OCI-LY3 (cell line): ENCODE data around the gene FCRL6.

Experiments
- H2AFZ ChIP-seq: fragments of 200-600, 300-600 bp; shearing (Covaris generic); 2 replicates; pipeline ENCODE4 v1.6.0; 2014; ENCODE audit warnings: antibody characterized with exemption, low read depth, low read length
- H3K27ac ChIP-seq: fragments of 200-600, 300-600 bp; sonication (generic); 2 replicates; pipeline ENCODE4 v1.5.1; 2014; ENCODE audit warnings: mild to moderate bottlenecking, low read length, moderate library complexity, mixed read lengths
- H3K27me3 ChIP-seq: fragments of 200-600, 300-600 bp; sonication (generic); 2 replicates; pipeline ENCODE4 v1.6.1; 2014; ENCODE audit warnings: low read depth, low read length, mixed read lengths
- H3K36me3 ChIP-seq: fragments of 200-600, 300-600 bp; sonication (generic); replicated peaks from 2 replicates; pipeline ENCODE3; 2014; ENCODE audit warnings: low read depth, low read length, mixed read lengths
- H3K4me1 ChIP-seq: fragments of 300-600, 200-600 bp; sonication (generic); 2 replicates; pipeline ENCODE4 v1.6.1; 2014; ENCODE audit warnings: low read length, mixed read lengths
- H3K4me2 ChIP-seq: fragments of 200-600, 300-600 bp; sonication (generic); 2 replicates; pipeline ENCODE4 v1.6.1; 2014; ENCODE audit warnings: low read length, mixed read lengths
- H3K4me3 ChIP-seq: fragments of 300-600, 200-600 bp; sonication (generic); 2 replicates; pipeline ENCODE4 v1.5.1; 2014; ENCODE audit warnings: antibody characterized with exemption, mild to moderate bottlenecking, low read length, moderate library complexity
- H3K79me2 ChIP-seq: fragments of 300-600, 200-600 bp; shearing (Covaris generic); 2 replicates; pipeline ENCODE4 v1.6.1; 2014; ENCODE audit warnings: mild to moderate bottlenecking, low read length, mixed read lengths
- H3K9ac ChIP-seq: fragments of 300-600, 200-600 bp; shearing (Covaris generic); 2 replicates; pipeline ENCODE4 v1.6.0; 2014; ENCODE audit warnings: mild to moderate bottlenecking, low read length, moderate library complexity
- H3K9me3 ChIP-seq: fragments of 200-600, 300-600 bp; shearing (Covaris generic); 2 replicates; pipeline ENCODE4 v1.6.1; 2014; ENCODE audit warnings: low read length, mixed read lengths; ENCODE audit not compliant: insufficient read depth
- H4K20me1 ChIP-seq: fragments of 200-600, 300-600 bp; sonication (generic); 2 replicates; pipeline ENCODE4 v1.6.1; 2016; ENCODE audit warnings: low read length, mixed read lengths; ENCODE audit not compliant: insufficient read depth
- CTCF ChIP-seq: fragments of 200-600, 300-600 bp; sonication (generic); IDR thresholded peaks from 2 replicates; pipeline ENCODE4 v1.5.1; 2014; ENCODE audit warnings: antibody characterized with exemption, low read length, low read depth
- EZH2phosphoT487 ChIP-seq: fragments of 200-600 bp; shearing (Covaris generic); IDR thresholded peaks from 2 replicates; pipeline ENCODE4 v1.6.1; 2018; ENCODE audit warnings: antibody characterized with exemption, mixed run types, low read depth

Gene FCRL6

GRCh38 chr1:159804924-159805323 lies 2.8 kb downstream of the FCRL6 start:
- TF ChIP-seq EZH2phosphoT487: no peak
- TF ChIP-seq CTCF: no peak

GRCh38 chr1:159815926-159816325 lies 13.8 kb downstream of the FCRL6 start:
- no peak overlapping the region for H3K27ac ChIP-seq
- no peak overlapping the region for H3K4me3 ChIP-seq
- no peaks in the 10 kb centered on the region for H4K20me1 ChIP-seq
- peaks cover 54% of the 10 kb centered on the region for H3K27me3 ChIP-seq
- no peak overlapping the region for H3K9ac ChIP-seq
- no peaks in the 10 kb centered on the region for H3K36me3 ChIP-seq
- no peak overlapping the region for H3K4me2 ChIP-seq
- no peak for TF ChIP-seq CTCF
- TF ChIP-seq EZH2phosphoT487: no peak
- H3K9me3 ChIP-seq: no peaks in the 10 kb centered on the region
- H3K4me1 ChIP-seq: no peaks in the 10 kb centered on the region; the same call in 1 of the 2 replicates
- no peak overlapping the region for H2AFZ ChIP-seq
- H3K79me2 ChIP-seq: no peaks in the 10 kb centered on the region

More at GRCh38 chr1:159804924-159805323, 2.8 kb downstream of the FCRL6 start:
- no peaks in the 10 kb centered on the region for H3K9me3 ChIP-seq
- peaks cover 70% of the 10 kb centered on the region for H3K27me3 ChIP-seq
- H2AFZ ChIP-seq: no peak overlapping the region
- H3K4me3 ChIP-seq: no peak overlapping the region
- no peaks in the 10 kb centered on the region for H3K36me3 ChIP-seq
- peaks cover 17% of the 10 kb centered on the region for H3K4me1 ChIP-seq
- H4K20me1 ChIP-seq: no peaks in the 10 kb centered on the region
- H3K27ac ChIP-seq: no peak overlapping the region
- no peak overlapping the region for H3K9ac ChIP-seq
- no peaks in the 10 kb centered on the region for H3K79me2 ChIP-seq
- no peak overlapping the region for H3K4me2 ChIP-seq

GRCh38 chr1:159817276-159818041 lies 15.3 kb downstream of the FCRL6 start:
- Histone ChIP-seq H3K27ac (no peak overlapping the region), H3K27me3 (peaks cover 62% of the 10 kb centered on the region), H3K4me2 (no peak overlapping the region), H3K4me3 (no peak overlapping the region), H4K20me1 (no peaks in the 10 kb centered on the region), H3K4me1 (no peaks in the 10 kb centered on the region), H2AFZ (no peak overlapping the region), H3K79me2 (no peaks in the 10 kb centered on the region), H3K9me3 (no peaks in the 10 kb centered on the region), H3K9ac (no peak overlapping the region), H3K36me3 (no peaks in the 10 kb centered on the region)
- TF ChIP-seq EZH2phosphoT487 (no peak), CTCF (no peak)

- H3K27me3 ChIP-seq: peaks cover 56% of the 10 kb centered on the region
- TF ChIP-seq EZH2phosphoT487: no peak
- H3K36me3 ChIP-seq: no peaks in the 10 kb centered on the region
- H3K9ac ChIP-seq: no peak overlapping the region
- H3K4me3 ChIP-seq: no peak overlapping the region
- H3K9me3 ChIP-seq: no peaks in the 10 kb centered on the region
- no peak overlapping the region for H2AFZ ChIP-seq
- no peak overlapping the region for H3K27ac ChIP-seq
- H3K4me2 ChIP-seq: no peak overlapping the region
- H3K79me2 ChIP-seq: no peaks in the 10 kb centered on the region
- H3K4me1 ChIP-seq: peaks cover 9% of the 10 kb centered on the region
- no peaks in the 10 kb centered on the region for H4K20me1 ChIP-seq
Observed at GRCh38 chr1:159821171-159821867, 19.2 kb downstream of the FCRL6 start.
